Fibroblast of villous mesenchyme (primary cell): ENCODE results near the gene ALMS1. TPM values are rescaled to one million over a fixed set of nuclear protein-coding genes. Genes with fewer than 3 reads are reported as not detected.

ENCODE experiments used
- DNase-seq: peaks from one replicate; pipeline ENCODE4 v3.0.0-alpha.2; 2010; ENCODE audit warnings: low read depth
- H3K4me3 ChIP-seq: 2 replicates; pipeline ENCODE4 v1.5.1; 2011; ENCODE audit warnings: low read depth, mild to moderate bottlenecking, low read length
- total RNA-seq: library from RNA; depleted of rRNA; stranded (reverse); fragments of >200 nt; gene quantifications from 2 replicates; pipeline ENCODE4 v1.2.3, GENCODE V29; 2012
- TF ChIP-seq, protein P1 (sequence below): IDR thresholded peaks from 2 replicates; pipeline ENCODE4 v1.5.1; 2012; ENCODE audit warnings: low read depth, mild to moderate bottlenecking, low read length; ENCODE audit not compliant: insufficient read depth

The ALMS1 gene
- total RNA-seq, 1 donor: 18.6 TPM

DNA sequence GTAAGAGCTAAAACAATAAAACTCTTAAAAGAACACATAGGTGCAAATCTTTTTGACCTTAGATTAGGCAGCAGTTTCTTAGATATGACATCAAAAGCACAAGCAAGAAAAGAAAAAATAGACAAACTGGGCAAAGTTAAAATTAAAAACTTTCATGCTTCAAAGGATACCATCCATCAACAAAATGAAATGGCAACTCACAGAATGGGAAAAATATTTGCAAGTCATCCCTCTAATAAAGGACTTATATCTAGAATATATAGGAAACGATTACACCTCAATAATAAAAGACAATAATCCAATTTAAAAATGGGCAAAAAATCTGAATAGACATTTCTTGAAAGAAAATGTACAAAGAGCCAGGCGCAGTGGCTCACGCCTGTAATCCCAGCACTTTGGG, 29.5 kb upstream of the ALMS1 start:
- TF ChIP-seq, protein P1, sequence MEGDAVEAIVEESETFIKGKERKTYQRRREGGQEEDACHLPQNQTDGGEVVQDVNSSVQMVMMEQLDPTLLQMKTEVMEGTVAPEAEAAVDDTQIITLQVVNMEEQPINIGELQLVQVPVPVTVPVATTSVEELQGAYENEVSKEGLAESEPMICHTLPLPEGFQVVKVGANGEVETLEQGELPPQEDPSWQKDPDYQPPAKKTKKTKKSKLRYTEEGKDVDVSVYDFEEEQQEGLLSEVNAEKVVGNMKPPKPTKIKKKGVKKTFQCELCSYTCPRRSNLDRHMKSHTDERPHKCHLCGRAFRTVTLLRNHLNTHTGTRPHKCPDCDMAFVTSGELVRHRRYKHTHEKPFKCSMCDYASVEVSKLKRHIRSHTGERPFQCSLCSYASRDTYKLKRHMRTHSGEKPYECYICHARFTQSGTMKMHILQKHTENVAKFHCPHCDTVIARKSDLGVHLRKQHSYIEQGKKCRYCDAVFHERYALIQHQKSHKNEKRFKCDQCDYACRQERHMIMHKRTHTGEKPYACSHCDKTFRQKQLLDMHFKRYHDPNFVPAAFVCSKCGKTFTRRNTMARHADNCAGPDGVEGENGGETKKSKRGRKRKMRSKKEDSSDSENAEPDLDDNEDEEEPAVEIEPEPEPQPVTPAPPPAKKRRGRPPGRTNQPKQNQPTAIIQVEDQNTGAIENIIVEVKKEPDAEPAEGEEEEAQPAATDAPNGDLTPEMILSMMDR: no peak
- DNase-seq: no peak
- no peak overlapping the region for H3K4me3 ChIP-seq

GRCh38 chr2:73359915-73360697, 25.5 kb upstream of the ALMS1 start:
- TF ChIP-seq, protein P1: peak; percentile 53
- DNase-seq: peak; percentile 16
- no peak overlapping the region for H3K4me3 ChIP-seq

GRCh38 chr2:73366060-73366459, 19.6 kb upstream of the ALMS1 start:
- DNase-seq: no peak
- no peak overlapping the region for H3K4me3 ChIP-seq
- TF ChIP-seq, protein P1: no peak

GRCh38 chr2:73368781-73369180, 16.9 kb upstream of the ALMS1 start:
- H3K4me3 ChIP-seq: no peak overlapping the region
- TF ChIP-seq, protein P1: no peak

GRCh38 chr2:73370348-73370747, 15.3 kb upstream of the ALMS1 start:
- TF ChIP-seq, protein P1: no peak
- no peak for DNase-seq

More at GRCh38 chr2:73368781-73369180, 16.9 kb upstream of the ALMS1 start:
- DNase-seq: no peak

DNA sequence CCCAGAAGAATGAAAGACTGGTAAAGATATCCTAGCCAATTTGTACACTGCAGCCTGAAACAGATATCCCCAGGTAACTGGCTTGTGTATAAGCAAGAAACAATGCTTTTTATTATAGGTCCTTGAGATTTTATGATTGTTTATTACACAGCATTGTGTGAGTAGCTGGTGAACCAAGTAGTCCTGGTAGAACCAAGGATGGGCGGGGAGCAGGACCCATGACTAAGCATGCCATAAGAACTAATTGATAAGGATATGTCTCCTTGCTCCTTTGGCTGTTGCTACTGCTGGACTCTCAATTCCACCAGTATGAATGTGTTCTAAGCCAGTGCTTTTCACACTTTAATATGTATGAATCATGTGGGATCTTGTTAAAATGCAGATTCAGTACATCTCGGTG, 12.3 kb upstream of the ALMS1 start:
- no peak for DNase-seq
- TF ChIP-seq, protein P1: no peak
- H3K4me3 ChIP-seq: no peak overlapping the region

More at GRCh38 chr2:73370348-73370747, 15.3 kb upstream of the ALMS1 start:
- no peak overlapping the region for H3K4me3 ChIP-seq
